Suppressor macrophage (primary cell): ENCODE data around the gene POFUT1.
"Not testable (repeated sequence)": the region's sequence is repeated elsewhere in the genome, so short reads cannot be mapped to it uniquely, and the experiment has no call there.

Experiments
- DNase-seq, 4 experiments: peaks; one replicate each; pipeline ENCODE4 v3.0.0-alpha.2; 2020 to 2022

The POFUT1 gene

DNA sequence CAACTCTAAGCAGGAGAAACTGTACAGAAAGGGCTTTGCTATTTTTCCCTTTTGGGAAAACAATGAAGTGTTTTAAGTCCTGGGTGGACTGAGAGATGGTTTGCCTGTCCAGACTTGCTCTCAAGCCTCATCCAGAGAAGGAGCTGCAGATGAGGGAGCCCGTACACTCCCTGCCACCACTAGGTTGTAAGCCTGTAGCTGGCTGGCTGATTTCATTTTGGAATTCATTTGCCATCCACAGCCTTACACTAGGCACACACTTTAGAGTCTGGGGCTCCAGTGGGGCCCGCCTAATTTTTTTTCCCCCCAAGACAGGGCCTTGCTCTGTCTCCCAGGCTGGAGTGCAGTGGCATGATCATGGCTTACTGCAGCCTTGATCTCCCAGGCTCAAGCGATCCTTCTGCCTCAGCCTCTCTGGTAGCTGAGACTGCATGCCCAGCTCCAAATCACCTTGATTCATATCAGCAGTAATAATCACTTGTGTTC is 28.4 kb downstream of the POFUT1 start:
- no peak for DNase-seq

GRCh38 chr20:32236819-32237218 is 29.1 kb downstream of the POFUT1 start:
- DNase-seq = no peak

DNA sequence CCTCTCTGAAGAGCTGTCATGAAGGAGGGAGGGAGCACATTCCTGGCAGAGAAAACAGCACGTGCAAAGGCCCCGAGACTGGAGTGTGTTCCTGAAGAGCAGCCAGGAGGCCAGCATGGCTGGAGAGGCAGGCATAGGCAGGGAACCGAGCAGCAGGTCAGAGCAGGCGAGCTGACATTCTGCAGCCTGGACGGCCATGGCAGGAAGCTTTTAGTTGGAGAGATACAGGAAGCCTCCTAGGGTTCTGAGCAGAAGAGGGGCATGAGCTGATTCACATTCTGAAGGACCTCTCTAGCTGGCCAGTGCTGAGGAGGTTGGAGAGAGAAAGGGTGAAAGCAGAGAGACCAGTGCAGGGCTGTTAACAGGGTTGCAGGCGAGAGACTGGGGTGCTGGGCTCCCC is 29.7 kb downstream of the POFUT1 start:
- no peak for DNase-seq

- DNase-seq = no peak
Measured at GRCh38 chr20:32238483-32239425, 31.1 kb downstream of the POFUT1 start.

- no peak for DNase-seq
Measured at GRCh38 chr20:32240205-32240604, 32.5 kb downstream of the POFUT1 start.

GRCh38 chr20:32241807-32242206 is 34.1 kb downstream of the POFUT1 start:
- no peak for DNase-seq

- DNase-seq = no peak
Measured at GRCh38 chr20:32244150-32244823, 36.6 kb downstream of the POFUT1 start.

GRCh38 chr20:32244959-32245358 is 37.3 kb downstream of the POFUT1 start:
- DNase-seq = no peak

DNA sequence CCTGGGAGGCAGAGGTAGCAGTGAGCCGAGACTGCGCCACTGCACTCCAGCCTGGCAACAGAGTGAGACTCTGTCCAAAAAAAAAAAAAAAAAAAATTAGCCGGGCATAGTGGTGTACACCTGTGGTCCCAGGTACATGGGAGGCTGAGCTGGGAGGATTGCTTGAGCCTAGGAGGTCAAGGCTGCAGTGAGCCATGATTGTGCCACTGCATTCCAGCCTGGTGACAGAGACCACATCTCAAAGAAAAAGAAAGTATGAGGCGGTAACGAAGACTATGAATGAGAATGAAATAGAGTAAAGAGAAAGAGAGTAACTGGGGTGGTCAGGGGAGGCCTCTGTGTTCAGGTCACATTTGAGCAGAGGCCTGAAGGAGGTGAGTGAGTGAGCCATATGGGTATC is 38.5 kb downstream of the POFUT1 start:
- not testable (repeated sequence) for DNase-seq

DNA sequence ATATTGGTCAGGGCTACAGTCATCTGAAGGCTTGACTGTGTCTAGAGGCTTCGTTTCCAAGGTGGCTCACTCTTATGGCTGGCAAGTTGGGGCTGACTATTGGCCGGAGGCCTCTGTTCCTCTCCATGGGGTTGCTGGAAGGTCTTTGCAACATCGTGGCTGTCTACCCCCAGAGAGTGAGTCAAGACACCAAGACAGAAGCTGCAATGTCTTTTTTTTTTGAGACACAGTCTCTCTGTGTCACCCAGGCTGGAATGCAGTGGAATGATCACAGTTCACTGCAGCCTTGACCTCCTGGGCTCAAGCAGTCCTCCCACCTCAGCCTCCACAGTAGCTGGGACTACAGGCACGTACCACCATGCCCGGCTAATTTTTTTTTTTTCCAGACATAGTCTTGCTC is 40.4 kb downstream of the POFUT1 start:
- peak; percentile 37 to 69 (median 53) for DNase-seq

DNA sequence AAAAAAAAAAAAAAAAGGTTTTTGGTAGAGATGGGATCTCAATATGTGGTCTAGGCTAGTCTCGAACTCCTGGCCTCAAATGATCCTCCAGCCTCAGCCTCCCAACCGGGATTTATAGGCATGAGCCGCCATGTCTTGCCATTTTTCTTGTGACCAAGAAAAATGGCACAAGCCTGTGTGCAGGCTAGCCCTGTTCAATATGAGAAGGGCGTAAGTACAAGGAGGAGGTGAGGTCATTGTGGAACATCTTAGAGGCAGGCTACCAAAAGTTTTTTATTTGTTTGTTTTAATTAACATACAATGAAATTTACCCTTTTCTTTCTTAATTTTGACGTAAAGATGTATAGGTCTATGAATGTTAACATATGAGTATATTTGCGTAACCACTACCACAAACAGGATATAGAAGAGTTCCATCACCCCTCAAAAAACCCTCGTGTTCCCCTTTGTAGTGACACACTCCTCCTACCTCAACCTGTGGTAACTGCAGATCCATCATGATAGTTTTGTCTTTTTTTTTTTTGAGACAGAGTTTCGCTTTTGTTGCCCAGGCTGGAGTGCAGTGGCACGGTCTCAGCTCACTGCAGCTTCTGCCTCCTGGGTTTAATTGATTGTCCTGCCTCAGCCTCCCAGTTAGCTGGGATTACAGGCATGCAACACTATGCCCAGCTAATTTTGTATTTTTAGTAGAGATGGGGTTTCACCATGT is 41.5 kb downstream of the POFUT1 start:
- DNase-seq = peak in 3 of 4 experiments; percentile 30 to 62 (median 35)

DNA sequence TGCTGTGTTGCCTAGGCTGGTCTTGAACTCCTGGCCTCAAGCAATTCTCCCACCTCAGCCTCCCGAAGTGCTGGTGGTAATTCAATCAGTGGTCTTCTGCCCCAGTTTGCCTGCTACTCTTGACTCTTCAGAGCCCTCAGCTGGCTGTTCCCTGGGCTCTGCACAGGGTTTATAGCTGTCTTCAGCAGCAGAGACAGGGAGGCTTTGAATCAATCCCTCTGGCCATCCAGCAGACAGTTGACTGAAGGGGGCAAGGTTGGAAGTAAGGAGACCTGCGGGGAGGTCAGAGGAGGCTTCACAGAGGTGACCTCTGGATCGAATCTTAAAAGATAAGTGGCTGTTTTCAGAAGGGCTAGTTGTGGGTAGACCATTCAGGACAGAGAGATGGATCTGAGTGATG is 43.8 kb downstream of the POFUT1 start:
- no peak for DNase-seq

GRCh38 chr20:32252189-32252588 is 44.5 kb downstream of the POFUT1 start:
- no peak for DNase-seq

DNA sequence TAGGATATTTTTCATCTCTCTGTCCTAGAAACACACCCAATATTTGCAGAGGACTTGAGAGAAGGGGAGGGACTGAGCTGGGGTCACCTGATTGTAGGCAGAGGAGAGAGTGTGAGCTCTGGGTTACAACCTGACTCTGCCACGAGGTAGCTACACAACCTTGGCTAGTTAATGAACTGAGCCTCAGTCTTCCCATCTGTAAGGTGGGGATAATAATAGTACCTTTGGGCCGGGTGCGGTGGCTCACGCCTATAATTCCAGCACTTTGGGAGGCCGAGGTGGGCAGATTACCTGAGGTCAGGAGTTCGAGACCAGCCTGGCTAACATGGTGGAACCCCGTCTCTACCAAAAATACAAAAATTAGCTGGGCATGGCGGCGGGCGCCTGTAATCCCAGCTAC is 53.3 kb downstream of the POFUT1 start:
- not testable (repeated sequence) for DNase-seq

DNA sequence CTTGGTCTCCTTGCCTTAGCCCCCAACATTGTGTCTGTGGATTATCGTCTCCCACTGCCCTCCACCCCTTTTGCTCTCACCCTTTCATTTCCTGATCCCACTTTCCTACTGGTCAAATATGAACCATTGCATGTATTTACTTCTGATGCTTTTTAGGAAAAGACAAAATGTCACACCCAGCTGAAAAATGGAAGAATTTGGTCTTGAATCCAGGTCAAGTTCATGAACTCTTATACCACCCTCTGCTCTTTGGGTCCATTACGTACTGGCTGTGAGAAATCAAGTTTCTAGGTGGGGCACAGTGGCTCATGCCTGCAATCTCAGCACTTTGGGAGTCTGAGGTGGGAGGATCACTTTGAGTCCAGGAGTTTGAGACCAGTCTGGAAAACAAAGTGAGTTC is 54.0 kb downstream of the POFUT1 start:
- DNase-seq = no peak

DNA sequence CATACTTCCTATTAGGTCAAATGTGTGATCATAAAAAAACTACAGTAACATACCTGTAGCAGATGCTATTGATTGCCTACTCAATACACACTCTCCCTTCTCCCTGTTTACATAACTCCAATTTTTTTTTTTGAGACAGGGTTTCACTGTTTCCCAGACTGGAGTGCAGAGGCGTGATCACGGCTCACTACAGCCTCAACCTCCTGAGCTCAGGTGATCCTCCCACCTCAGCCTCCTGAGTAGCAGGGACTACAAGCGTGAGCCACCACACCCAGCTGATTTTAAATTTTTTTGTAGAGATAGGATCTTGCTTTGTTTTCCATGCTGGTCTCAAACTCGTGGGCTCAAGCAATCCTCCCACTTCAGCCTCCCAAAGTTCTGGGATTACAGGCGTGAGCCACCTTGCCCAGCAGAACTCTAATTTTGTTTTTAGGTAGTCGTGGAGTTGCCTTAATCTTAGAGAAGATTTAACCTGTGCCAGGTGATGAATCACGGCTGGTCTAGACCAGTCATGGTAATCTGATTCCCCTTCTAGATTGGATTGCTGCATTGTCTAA is 55.8 kb downstream of the POFUT1 start:
- DNase-seq = no peak

DNA sequence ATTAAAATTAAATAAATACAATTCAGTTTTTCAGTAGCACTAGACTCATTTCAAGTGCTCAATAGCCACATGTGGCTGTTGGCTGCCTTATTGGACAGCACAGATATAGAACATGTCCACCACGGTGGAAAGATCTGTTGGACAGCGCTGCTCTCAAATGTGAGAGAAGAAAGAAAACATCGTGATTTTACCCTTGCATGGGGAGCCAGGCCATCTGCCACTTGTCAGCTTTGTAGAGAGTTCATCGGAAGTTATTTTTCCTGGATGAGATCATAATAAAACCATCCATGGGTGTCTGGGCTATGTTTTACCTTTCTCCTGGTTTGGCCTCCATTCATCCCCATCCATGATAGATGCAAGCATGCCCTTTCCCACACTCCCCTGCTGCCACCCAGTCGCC is 63.9 kb downstream of the POFUT1 start:
- no peak for DNase-seq

- no peak for DNase-seq
Measured at GRCh38 chr20:32274359-32274758, 66.7 kb downstream of the POFUT1 start.

DNA sequence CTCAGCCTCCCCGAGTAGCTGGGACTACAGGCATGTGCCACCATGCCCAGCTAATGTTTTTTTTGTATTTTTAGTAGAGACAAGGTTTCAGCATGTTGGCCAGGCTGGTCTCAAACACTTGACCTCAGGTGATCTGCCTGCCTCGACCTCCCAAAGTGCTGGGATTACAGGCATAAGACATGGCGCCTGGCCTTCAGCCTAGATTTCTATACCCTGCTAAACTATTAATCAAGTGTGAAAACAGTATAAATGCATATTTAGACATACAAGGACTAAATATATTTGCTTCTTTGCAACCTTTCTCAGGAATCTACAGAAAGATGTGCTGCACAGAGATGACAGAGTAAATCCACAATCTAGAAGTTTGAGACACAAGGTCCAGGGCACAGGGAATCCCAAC is 67.5 kb downstream of the POFUT1 start:
- not testable (repeated sequence) for DNase-seq

DNA sequence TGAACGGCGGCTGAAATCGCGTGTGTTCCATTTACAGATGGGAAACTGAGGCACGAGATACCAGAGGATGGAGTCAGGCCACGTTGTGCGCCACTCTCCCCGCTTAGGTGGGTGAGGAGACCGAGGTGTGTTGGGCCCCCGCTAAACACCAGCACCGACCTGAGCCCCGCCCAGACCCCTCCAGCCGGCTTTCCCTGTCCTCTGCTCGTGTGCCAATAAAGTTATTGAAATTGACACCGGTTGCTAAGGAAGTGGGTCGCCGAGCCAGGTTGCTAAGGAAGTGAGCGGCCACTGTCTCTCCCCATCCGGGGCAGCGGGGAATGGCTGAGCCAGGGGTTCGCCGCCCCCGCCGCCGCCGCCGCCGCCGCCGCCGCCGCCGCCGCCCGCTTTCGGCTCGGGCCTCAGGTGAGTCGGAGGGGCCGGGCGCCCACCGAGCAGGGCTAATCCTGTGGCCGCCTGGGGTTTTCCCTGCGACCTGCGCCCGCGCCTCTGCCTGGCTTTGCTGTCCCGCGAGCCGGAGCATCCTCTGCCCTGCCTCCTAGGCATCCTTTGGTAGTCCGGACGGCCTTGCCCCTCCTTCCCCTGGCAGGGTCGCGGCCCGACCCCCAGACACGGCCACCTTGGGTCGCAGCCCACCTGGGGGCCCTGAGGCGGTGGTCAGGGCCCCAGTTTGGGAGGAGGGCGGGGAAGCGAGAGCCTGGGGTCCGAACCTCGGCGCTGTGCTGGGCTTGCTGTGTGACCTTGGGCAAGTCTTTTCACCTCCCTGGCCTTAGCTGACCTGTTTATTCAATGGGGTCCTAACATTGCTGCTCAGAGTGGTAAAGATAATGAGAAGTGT is 69.9 kb downstream of the POFUT1 start, which contains the start of gene KIF3B:
KIF3B (plus strand) TSS at position 291 of the 838 bp plus-strand sequence. CDS start 32,127 bp downstream, outside the sequence.
- DNase-seq = peak; percentile 86 to 95 (median 93)

DNA sequence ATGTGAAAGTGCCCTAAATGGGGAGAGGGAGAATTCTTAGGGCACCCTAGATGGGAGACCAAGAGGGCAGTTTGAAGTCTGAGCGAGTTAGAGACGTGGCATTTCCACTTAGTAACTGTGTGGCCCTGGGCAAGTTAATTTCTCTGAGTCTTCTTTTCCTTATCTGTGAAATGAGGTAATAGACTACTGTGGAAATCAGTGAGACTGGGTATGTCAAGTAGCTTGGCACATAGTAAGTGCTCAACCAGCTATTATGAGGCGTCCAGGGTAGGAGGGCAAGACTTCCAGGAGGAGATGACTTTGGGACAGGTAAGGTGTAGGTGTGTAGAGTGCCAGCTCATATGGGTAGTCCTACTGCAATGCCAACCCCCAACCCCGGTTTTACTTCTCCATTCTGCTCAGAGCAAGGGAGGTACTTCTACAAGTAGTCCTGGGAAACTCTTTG is 70.5 kb downstream of the POFUT1 start:
- DNase-seq = peak; percentile 4 to 23 (median 18)

GRCh38 chr20:32281711-32282110 is 74.0 kb downstream of the POFUT1 start:
- no peak for DNase-seq
